ENCODE results near the gene MMGT1. TPM values are rescaled to one million over a fixed set of nuclear protein-coding genes. Genes with fewer than 3 reads are reported as not detected.
A peak's percentile ranks its signal among the peaks of the same experiment; 100 is the strongest.

MMGT1 gene
- 18.8 TPM for polyA plus RNA-seq (2012; ENCODE audit: insufficient read depth, insufficient read length, low read depth)

DNA sequence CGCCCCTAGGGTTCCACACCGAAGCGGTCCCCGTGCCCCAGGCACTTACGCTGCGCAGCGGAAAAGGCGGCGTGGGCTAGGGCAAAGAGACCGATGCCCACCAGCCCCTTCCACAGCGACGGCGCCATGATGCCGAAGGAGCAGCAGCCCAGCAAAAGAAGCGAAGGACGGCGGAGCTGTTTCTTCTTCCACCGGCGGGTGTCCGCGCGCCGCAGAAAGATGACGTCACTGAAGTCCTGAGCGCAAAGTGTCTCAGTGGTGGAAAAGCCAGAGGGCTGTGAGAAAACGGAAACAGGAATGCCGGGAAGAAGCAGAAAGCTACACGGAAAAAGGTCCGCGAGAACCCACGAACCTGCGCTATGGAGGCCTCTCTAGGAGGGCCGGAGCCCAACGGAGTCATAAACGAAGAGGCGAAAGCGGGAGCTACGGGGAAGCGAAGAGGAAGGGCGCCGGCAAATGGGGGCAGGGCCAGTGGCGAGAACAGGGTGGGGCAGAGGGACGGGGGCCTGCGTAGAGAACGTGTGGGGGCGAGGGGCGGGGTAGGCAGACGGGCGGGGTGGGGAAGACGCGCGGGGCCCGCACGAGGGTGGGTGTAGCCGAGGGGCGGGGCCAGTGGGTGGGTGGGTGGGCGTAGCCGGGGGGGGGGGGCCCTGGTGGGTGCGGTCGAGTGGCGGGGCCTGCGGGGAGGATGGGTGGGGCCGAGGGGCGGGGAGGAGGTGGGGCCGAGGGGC is at the start of gene MMGT1:
Gene MMGT1 (minus strand): TSS at position 441 of the 731 bp plus-strand sequence. CDS start 313 bp downstream, at position 128.
- TF ChIP-seq, protein P1, sequence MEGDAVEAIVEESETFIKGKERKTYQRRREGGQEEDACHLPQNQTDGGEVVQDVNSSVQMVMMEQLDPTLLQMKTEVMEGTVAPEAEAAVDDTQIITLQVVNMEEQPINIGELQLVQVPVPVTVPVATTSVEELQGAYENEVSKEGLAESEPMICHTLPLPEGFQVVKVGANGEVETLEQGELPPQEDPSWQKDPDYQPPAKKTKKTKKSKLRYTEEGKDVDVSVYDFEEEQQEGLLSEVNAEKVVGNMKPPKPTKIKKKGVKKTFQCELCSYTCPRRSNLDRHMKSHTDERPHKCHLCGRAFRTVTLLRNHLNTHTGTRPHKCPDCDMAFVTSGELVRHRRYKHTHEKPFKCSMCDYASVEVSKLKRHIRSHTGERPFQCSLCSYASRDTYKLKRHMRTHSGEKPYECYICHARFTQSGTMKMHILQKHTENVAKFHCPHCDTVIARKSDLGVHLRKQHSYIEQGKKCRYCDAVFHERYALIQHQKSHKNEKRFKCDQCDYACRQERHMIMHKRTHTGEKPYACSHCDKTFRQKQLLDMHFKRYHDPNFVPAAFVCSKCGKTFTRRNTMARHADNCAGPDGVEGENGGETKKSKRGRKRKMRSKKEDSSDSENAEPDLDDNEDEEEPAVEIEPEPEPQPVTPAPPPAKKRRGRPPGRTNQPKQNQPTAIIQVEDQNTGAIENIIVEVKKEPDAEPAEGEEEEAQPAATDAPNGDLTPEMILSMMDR (IDR thresholded peaks at IDR 0.05; ENCODE audit: low read depth, low read length): no peak
- Histone ChIP-seq H3K4me3 (ENCODE audit: low read depth, low read length) (peak within 1 kb of the TSS; percentile 94), H3K9me3 (no peaks in the 10 kb centered on the region), H3K36me3 (no peaks in the 10 kb centered on the region), H3K27me3 (no peaks in the 10 kb centered on the region), H3K4me1 (no peaks in the 10 kb centered on the region)
- DNase-seq: peak; percentile 84

DNA sequence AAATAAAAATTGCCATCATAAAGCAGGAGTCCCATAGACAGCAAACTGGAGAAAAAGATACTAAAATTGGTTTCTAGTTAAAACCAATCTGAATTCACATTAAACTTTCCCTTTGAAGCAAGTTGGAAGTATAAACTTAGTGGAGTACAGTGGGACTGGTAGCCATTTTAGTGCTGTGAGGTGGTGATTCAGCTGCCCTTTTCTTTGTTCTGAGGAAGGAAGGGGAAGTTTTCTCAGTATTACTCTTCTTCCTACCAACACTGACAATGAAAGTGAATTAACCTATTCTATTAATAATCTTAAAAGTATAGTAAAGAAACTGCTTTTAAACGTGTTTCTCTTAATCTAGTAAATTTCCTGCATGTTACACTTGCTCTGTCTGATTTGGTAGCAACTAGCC is 48.1 kb upstream of the MMGT1 start:
- H3K9me3 ChIP-seq: no peaks in the 10 kb centered on the region
- H3K27me3 ChIP-seq: no peaks in the 10 kb centered on the region
- no peaks in the 10 kb centered on the region for H3K4me1 ChIP-seq
- H3K36me3 ChIP-seq: no peaks in the 10 kb centered on the region
- H3K4me3 ChIP-seq (ENCODE audit: low read depth, low read length): no peak overlapping the region
- TF ChIP-seq, protein P1 (IDR thresholded peaks at IDR 0.05; ENCODE audit: low read depth, low read length): no peak
- no peak for DNase-seq

DNA sequence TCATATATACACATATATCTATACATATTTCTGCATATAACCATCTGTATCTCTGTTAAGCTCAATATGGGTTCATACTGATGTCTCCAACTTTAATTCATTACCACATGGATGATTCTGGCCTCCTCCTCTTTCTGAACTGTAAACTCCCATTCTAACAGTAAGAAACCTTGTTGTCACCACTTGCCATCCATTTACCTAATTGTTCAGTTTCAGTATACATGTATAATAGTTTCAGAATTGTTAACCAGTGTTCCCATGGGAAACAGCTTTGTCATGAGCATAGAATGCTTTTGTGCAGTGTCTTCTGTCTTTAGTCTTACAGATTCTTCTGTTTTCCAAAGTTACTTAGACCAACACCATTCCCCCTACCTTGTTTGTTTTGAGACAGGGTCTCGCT is 47.4 kb upstream of the MMGT1 start:
- Histone ChIP-seq H3K27me3 (no peaks in the 10 kb centered on the region), H3K4me3 (ENCODE audit: low read depth, low read length) (no peak overlapping the region), H3K9me3 (no peaks in the 10 kb centered on the region), H3K36me3 (no peaks in the 10 kb centered on the region), H3K4me1 (no peaks in the 10 kb centered on the region)
- TF ChIP-seq, protein P1 (IDR thresholded peaks at IDR 0.05; ENCODE audit: low read depth, low read length): no peak
- DNase-seq: no peak

DNA sequence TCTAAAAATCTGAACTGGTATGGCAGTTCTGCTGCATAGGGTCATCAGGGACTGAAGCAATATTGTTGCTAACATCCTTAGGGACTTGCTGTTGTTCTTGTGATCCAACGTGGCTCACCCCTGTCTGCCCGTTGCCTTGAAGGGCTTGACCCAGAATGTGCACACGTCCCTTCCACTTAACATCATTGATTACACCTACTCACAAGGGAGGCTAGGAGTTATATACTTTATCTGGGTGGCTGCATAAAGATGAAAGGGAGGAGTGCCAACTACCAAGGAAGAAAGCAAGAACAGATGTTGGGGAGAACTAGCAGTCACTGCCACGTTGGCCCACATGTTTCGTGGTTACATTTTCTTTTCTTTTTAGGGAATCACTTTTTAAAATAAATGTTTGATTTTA is 45.4 kb upstream of the MMGT1 start:
- H3K27me3 ChIP-seq: no peaks in the 10 kb centered on the region
- H3K4me3 ChIP-seq (ENCODE audit: low read depth, low read length): no peak overlapping the region
- no peaks in the 10 kb centered on the region for H3K9me3 ChIP-seq
- no peaks in the 10 kb centered on the region for H3K36me3 ChIP-seq
- no peaks in the 10 kb centered on the region for H3K4me1 ChIP-seq
- no peak for DNase-seq
- TF ChIP-seq, protein P1 (IDR thresholded peaks at IDR 0.05; ENCODE audit: low read depth, low read length): no peak

DNA sequence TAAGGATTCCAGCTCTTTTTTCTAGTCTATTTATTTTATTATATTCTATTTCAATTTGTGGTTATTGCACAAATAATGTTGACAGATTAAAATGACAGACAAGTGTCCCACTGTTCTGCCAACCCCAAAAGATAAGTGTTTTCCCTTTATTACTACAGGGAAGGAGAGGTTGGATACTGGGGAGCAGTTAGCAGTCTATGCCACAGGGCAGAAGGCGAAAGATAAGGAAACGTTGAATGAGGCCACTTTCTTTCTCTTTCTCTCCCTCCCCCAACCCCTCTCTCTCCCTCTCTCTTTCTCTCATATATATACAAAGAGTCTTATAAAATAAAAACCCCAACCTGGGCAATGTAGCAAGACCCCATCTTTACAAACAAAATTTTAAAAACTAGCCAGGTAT is 43.1 kb upstream of the MMGT1 start:
- DNase-seq: no peak
- Histone ChIP-seq H3K36me3 (no peaks in the 10 kb centered on the region), H3K4me3 (ENCODE audit: low read depth, low read length) (no peak overlapping the region), H3K27me3 (no peaks in the 10 kb centered on the region), H3K9me3 (no peaks in the 10 kb centered on the region), H3K4me1 (no peaks in the 10 kb centered on the region)
- TF ChIP-seq, protein P1 (IDR thresholded peaks at IDR 0.05; ENCODE audit: low read depth, low read length): no peak

DNA sequence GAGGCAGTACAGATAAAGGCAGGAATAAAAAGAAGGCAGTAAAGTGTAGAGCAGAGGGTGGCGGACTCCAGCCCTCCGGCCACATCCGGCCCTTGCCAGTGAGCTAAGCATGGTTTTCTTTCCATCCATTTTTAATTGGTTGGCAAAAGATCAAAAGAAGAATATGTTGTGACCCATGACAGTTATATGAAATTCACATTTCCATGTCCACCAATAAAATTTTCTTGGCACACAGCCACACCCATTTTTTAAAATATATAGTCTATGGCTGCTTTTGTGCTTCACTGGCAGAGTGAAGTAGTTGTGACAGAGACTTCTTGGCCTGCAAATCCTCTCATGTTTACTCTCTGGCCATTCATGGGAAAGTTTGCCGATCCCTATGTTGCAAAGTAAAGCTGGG is 41.2 kb upstream of the MMGT1 start:
- no peak for DNase-seq
- H3K4me3 ChIP-seq (ENCODE audit: low read depth, low read length): no peak overlapping the region
- TF ChIP-seq, protein P1 (IDR thresholded peaks at IDR 0.05; ENCODE audit: low read depth, low read length): no peak
- no peaks in the 10 kb centered on the region for H3K9me3 ChIP-seq
- H3K4me1 ChIP-seq: no peaks in the 10 kb centered on the region
- no peaks in the 10 kb centered on the region for H3K27me3 ChIP-seq
- H3K36me3 ChIP-seq: no peaks in the 10 kb centered on the region
